Smooth muscle cell (in vitro differentiated cells): ENCODE results near the gene NECAB3. TPM values are rescaled to one million over a fixed set of nuclear protein-coding genes. Genes with fewer than 3 reads are reported as not detected.

ENCODE experiments used
- DNase-seq: peaks from one replicate; lab custom pipeline; 2025; ENCODE audit not compliant: unreplicated experiment; lab: John Stamatoyannopoulos, UW
- H2AFZ ChIP-seq: fragments of 200-600 bp; sonication (generic); 2 replicates; pipeline ENCODE4 v1.6.0; 2016; ENCODE audit warnings: antibody characterized with exemption, low read depth, mild to moderate bottlenecking
- H3F3A ChIP-seq: fragments of 200-600 bp; sonication (generic); 2 replicates; pipeline ENCODE4 v1.6.0; 2017; ENCODE audit warnings: antibody characterized with exemption, low read depth
- H3K27ac ChIP-seq: fragments of 200-600 bp; sonication (generic); 2 replicates; pipeline ENCODE4 v1.5.1; 2016; ENCODE audit warnings: low read depth, mild to moderate bottlenecking
- H3K27me3 ChIP-seq: fragments of 200-600 bp; sonication (generic); 2 replicates; pipeline ENCODE4 v1.6.1; 2016; ENCODE audit warnings: low read depth, mild to moderate bottlenecking
- H3K36me3 ChIP-seq: fragments of 200-600 bp; sonication (generic); 2 replicates; pipeline ENCODE4 v1.5.1; 2016; ENCODE audit warnings: low read depth
- H3K4me1 ChIP-seq: fragments of 200-600 bp; sonication (generic); 2 replicates; pipeline ENCODE4 v1.5.1; 2016; ENCODE audit warnings: low read depth
- H3K4me2 ChIP-seq: fragments of 200-600 bp; sonication (generic); 2 replicates; pipeline ENCODE4 v1.6.0; 2016; ENCODE audit warnings: mild to moderate bottlenecking
- H3K4me3 ChIP-seq: fragments of 200-600 bp; sonication (generic); 2 replicates; pipeline ENCODE4 v1.5.1; 2016; ENCODE audit warnings: mild to moderate bottlenecking
- H3K79me2 ChIP-seq: fragments of 200-600 bp; sonication (generic); 2 replicates; pipeline ENCODE4 v1.6.0; 2016; ENCODE audit warnings: low read depth, mild to moderate bottlenecking
- H3K9ac ChIP-seq: fragments of 200-600 bp; sonication (generic); 2 replicates; pipeline ENCODE4 v1.6.0; 2016; ENCODE audit warnings: low read depth
- H3K9me3 ChIP-seq: fragments of 200-600 bp; sonication (generic); replicated peaks from 2 replicates; pipeline ENCODE4 v1.5.1; 2016; ENCODE audit warnings: low read depth
- H4K20me1 ChIP-seq: fragments of 200-600 bp; sonication (generic); 2 replicates; pipeline ENCODE4 v1.6.0; 2016; ENCODE audit warnings: low read depth
- WGBS: methylation state at CpG from one replicate; pipeline ENCODE4 v1.1.7; 2016; ENCODE audit warnings: low lambda C conversion rate; 5-methylcytosine and 5-hydroxymethylcytosine counted together
- polyA plus RNA-seq: library from polyadenylated mRNA; unstranded; fragments of >200 nt; fragmentation: Nextera tagmentation; extraction: Ambion mirVana; gene quantifications from 2 replicates; pipeline ENCODE4 v1.2.1, GENCODE V29; 2016
- total RNA-seq: library from RNA; depleted of rRNA; stranded (reverse); fragments of >200 nt; gene quantifications from 2 replicates; pipeline ENCODE4 v1.2.3, GENCODE V29; 2014
- TF ChIP-seq, protein P1 (sequence below): fragments of 200-600 bp; sonication (generic); IDR thresholded peaks from 2 replicates; pipeline ENCODE4 v1.5.1; 2017; ENCODE audit warnings: borderline replicate concordance, mild to moderate bottlenecking, antibody characterized with exemption; ENCODE audit not compliant: insufficient read depth, poor library complexity, severe bottlenecking

The NECAB3 gene
- total and polyA plus RNA-seq, 2 experiments from 2014 or later, result 20.3 to 25.8 TPM

DNA sequence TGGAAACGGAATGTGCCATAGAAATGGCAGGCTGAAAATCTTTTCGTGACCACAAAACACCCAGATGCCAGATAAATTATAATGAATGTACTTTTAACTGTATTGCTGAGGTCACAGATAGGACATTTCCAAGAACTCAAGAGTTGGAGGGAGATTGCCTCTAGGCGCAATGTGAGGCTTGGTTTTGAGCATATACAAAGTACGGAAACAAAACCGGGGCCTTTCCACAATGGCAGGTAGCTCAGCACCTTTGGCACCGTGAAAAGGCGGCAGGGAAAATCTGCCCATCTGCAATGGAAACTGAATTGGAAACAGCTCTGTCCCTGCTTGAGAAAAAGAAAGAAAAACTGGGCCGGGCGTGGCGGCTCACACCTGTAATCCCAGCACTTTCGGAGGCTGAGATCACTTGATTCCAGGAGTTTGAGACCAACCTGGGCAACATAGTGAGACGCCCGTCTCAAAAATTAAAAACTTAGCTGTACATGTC is 22.6 kb downstream of the NECAB3 start:
- H3K9me3 ChIP-seq, result no peaks in the 10 kb centered on the region
- TF ChIP-seq, protein P1, sequence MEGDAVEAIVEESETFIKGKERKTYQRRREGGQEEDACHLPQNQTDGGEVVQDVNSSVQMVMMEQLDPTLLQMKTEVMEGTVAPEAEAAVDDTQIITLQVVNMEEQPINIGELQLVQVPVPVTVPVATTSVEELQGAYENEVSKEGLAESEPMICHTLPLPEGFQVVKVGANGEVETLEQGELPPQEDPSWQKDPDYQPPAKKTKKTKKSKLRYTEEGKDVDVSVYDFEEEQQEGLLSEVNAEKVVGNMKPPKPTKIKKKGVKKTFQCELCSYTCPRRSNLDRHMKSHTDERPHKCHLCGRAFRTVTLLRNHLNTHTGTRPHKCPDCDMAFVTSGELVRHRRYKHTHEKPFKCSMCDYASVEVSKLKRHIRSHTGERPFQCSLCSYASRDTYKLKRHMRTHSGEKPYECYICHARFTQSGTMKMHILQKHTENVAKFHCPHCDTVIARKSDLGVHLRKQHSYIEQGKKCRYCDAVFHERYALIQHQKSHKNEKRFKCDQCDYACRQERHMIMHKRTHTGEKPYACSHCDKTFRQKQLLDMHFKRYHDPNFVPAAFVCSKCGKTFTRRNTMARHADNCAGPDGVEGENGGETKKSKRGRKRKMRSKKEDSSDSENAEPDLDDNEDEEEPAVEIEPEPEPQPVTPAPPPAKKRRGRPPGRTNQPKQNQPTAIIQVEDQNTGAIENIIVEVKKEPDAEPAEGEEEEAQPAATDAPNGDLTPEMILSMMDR, result no peak
- H4K20me1 ChIP-seq, result peaks cover 20% of the 10 kb centered on the region
- H3K4me3 ChIP-seq, result no peak overlapping the region
- peaks cover 10% of the 10 kb centered on the region for H3F3A ChIP-seq
- no peaks in the 10 kb centered on the region for H3K79me2 ChIP-seq
- no peaks in the 10 kb centered on the region for H3K36me3 ChIP-seq
- H3K27ac ChIP-seq, result no peak overlapping the region
- no peak for DNase-seq
- H3K4me2 ChIP-seq, result no peak overlapping the region
- H3K9ac ChIP-seq, result no peak overlapping the region
- WGBS, result 90% methylated on average over 13 of the region's 13 CpGs
- no peak overlapping the region for H2AFZ ChIP-seq
- H3K27me3 ChIP-seq, result no peaks in the 10 kb centered on the region
- H3K4me1 ChIP-seq, result no peaks in the 10 kb centered on the region

- no peak overlapping the region for H3K9ac ChIP-seq
- H3K4me2 ChIP-seq, result no peak overlapping the region
- H3K36me3 ChIP-seq, result no peaks in the 10 kb centered on the region
- WGBS, result 89% methylated on average over 10 of the region's 10 CpGs
- H4K20me1 ChIP-seq, result peaks cover 20% of the 10 kb centered on the region
- no peak overlapping the region for H3K27ac ChIP-seq
- peaks cover 10% of the 10 kb centered on the region for H3F3A ChIP-seq
- no peak overlapping the region for H3K4me3 ChIP-seq
- H2AFZ ChIP-seq, result no peak overlapping the region
- DNase-seq, result no peak
- no peaks in the 10 kb centered on the region for H3K79me2 ChIP-seq
- H3K9me3 ChIP-seq, result no peaks in the 10 kb centered on the region
- no peaks in the 10 kb centered on the region for H3K4me1 ChIP-seq
- TF ChIP-seq, protein P1, result no peak
- H3K27me3 ChIP-seq, result no peaks in the 10 kb centered on the region
These were observed 23.3 kb downstream of the NECAB3 start for GRCh38 chr20:33650753-33651561.

- H3K4me1 ChIP-seq, result no peaks in the 10 kb centered on the region
- no peak overlapping the region for H3K4me2 ChIP-seq
- peaks cover 7% of the 10 kb centered on the region for H3F3A ChIP-seq
- no peak for DNase-seq
- H2AFZ ChIP-seq, result no peak overlapping the region
- no peak overlapping the region for H3K4me3 ChIP-seq
- no peaks in the 10 kb centered on the region for H3K9me3 ChIP-seq
- no peaks in the 10 kb centered on the region for H3K27me3 ChIP-seq
- H3K79me2 ChIP-seq, result no peaks in the 10 kb centered on the region
- H3K9ac ChIP-seq, result no peak overlapping the region
- TF ChIP-seq, protein P1, result no peak
- H3K27ac ChIP-seq, result no peak overlapping the region
- peaks cover 3% of the 10 kb centered on the region for H3K36me3 ChIP-seq
- 95% methylated on average over 11 of the region's 11 CpGs for WGBS
- peaks cover 20% of the 10 kb centered on the region for H4K20me1 ChIP-seq
These were observed 24.0 kb downstream of the NECAB3 start for GRCh38 chr20:33650111-33650752.
